HEK293 (cell line): Measurements from ENCODE around the gene FAM117B.

Experiments
- CTCF ChIA-PET: fragments of 350-600 bp; formaldehyde crosslinking; extraction: SDS; loops from one replicate; lab custom pipeline; 2021; ENCODE audit warnings: antibody characterized with exemption; lab: Yijun Ruan, JAX
- POLR2A ChIA-PET: fragments of 300-600 bp; formaldehyde crosslinking; extraction: SDS; loops from one replicate; lab custom pipeline; 2020; ENCODE audit warnings: antibody characterized with exemption, inconsistent platforms; lab: Yijun Ruan, JAX
- H3K27ac ChIP-seq: fragments of 200-500 bp; sonication (Bioruptor generic); 2 replicates; pipeline ENCODE4 v1.5.1; 2014; ENCODE audit warnings: low read depth, low read length, control low read depth, inconsistent platforms; ENCODE audit errors: extremely low read depth
- H3K36me3 ChIP-seq, 2 experiments: fragments of 200-500 bp in 1 of 2; sonication (Bioruptor generic) in 1 of 2; 1 replicate in 1 of 2; 2 replicates in 1 of 2; pipeline ENCODE4 v1.5.1; 2014 to 2017; ENCODE audit warnings: inconsistent platforms in 2 of 2, low read length in 2 of 2; ENCODE audit not compliant: control insufficient read depth in 2 of 2, insufficient read depth in 1 of 2
- H3K4me1 ChIP-seq: fragments of 200-500 bp; sonication (Bioruptor generic); 2 replicates; pipeline ENCODE4 v1.5.1; 2014; ENCODE audit warnings: mild to moderate bottlenecking, low read length, inconsistent platforms; ENCODE audit not compliant: control insufficient read depth, insufficient read depth
- H3K4me3 ChIP-seq: 2 replicates; pipeline ENCODE4 v1.5.1; 2011; ENCODE audit warnings: low read depth, mild to moderate bottlenecking, control low read depth, low read length, moderate library complexity
- H3K9me3 ChIP-seq: fragments of 200-500 bp; sonication (Bioruptor generic); 2 replicates; pipeline ENCODE4 v1.5.1; 2014; ENCODE audit warnings: low read depth, low read length, inconsistent platforms; ENCODE audit not compliant: control insufficient read depth, insufficient read depth
- HOXA7 ChIP-seq: sonication (generic); formaldehyde crosslinking; IDR thresholded peaks from 2 replicates; pipeline ENCODE4 v1.8.1; 2022; ENCODE audit warnings: missing genetic modification reagents, borderline replicate concordance
- HOXD13 ChIP-seq: sonication (generic); formaldehyde crosslinking; IDR thresholded peaks from 2 replicates; pipeline ENCODE4 v1.8.0; 2022; ENCODE audit warnings: missing genetic modification reagents, borderline replicate concordance
- SETDB1 ChIP-seq: IDR thresholded peaks from one replicate; pipeline ENCODE4 v1.6.1; 2017; ENCODE audit warnings: mild to moderate bottlenecking, low read length, moderate library complexity, mixed read lengths; ENCODE audit not compliant: insufficient read length
- SP3 ChIP-seq: fragments of 450-650 bp; formaldehyde crosslinking; IDR thresholded peaks from 2 replicates; pipeline ENCODE4 v1.5.1; 2016; ENCODE audit warnings: missing biosample characterization, missing genetic modification characterization
- YY2 ChIP-seq: fragments of 450-650 bp; formaldehyde crosslinking; IDR thresholded peaks from 2 replicates; pipeline ENCODE4 v1.5.1; 2016; ENCODE audit warnings: missing biosample characterization, missing genetic modification characterization
- ZBTB20 ChIP-seq: fragments of 450-650 bp; formaldehyde crosslinking; IDR thresholded peaks from 2 replicates; pipeline ENCODE4 v1.5.1; 2016; ENCODE audit warnings: missing biosample characterization, missing genetic modification characterization
- ZFP69B ChIP-seq: fragments of 450-650 bp; formaldehyde crosslinking; IDR thresholded peaks from 2 replicates; pipeline ENCODE4 v1.5.1; 2016; ENCODE audit warnings: missing biosample characterization, missing genetic modification characterization
- ZNF114 ChIP-seq: fragments of 450-650 bp; formaldehyde crosslinking; IDR thresholded peaks from 2 replicates; pipeline ENCODE4 v1.5.0; 2017; ENCODE audit warnings: missing biosample characterization, missing genetic modification characterization
- ZNF132 ChIP-seq: fragments of 450-650 bp; formaldehyde crosslinking; IDR thresholded peaks from 2 replicates; pipeline ENCODE4 v1.5.1; 2017; ENCODE audit warnings: missing biosample characterization, missing genetic modification characterization, borderline replicate concordance
- ZNF169 ChIP-seq: fragments of 450-650 bp; formaldehyde crosslinking; IDR thresholded peaks from 2 replicates; pipeline ENCODE4 v1.5.1; 2016; ENCODE audit warnings: missing biosample characterization, missing genetic modification characterization
- ZNF266 ChIP-seq: fragments of 450-650 bp; formaldehyde crosslinking; IDR thresholded peaks from 2 replicates; pipeline ENCODE4 v1.5.1; 2016; ENCODE audit warnings: missing biosample characterization, missing genetic modification characterization, low read depth
- ZNF302 ChIP-seq: fragments of 450-650 bp; formaldehyde crosslinking; IDR thresholded peaks from 2 replicates; pipeline ENCODE4 v1.5.1; 2016; ENCODE audit warnings: missing biosample characterization, missing genetic modification characterization, low read depth
- ZNF391 ChIP-seq: fragments of 450-650 bp; formaldehyde crosslinking; IDR thresholded peaks from 2 replicates; pipeline ENCODE4 v1.5.1; 2016; ENCODE audit warnings: low read depth, missing biosample characterization, missing genetic modification characterization, borderline replicate concordance
- ZNF394 ChIP-seq: fragments of 450-650 bp; formaldehyde crosslinking; IDR thresholded peaks from 2 replicates; pipeline ENCODE4 v1.5.1; 2016; ENCODE audit warnings: missing biosample characterization, missing genetic modification characterization, mild to moderate bottlenecking, moderate library complexity, borderline replicate concordance
- ZNF473 ChIP-seq: fragments of 450-650 bp; formaldehyde crosslinking; IDR thresholded peaks from 2 replicates; pipeline ENCODE4 v1.5.1; 2017; ENCODE audit warnings: missing biosample characterization, missing genetic modification characterization
- ZNF521 ChIP-seq: fragments of 450-650 bp; formaldehyde crosslinking; IDR thresholded peaks from 2 replicates; pipeline ENCODE4 v1.5.1; 2017; ENCODE audit warnings: missing biosample characterization, mild to moderate bottlenecking, missing genetic modification characterization
- ZNF549 ChIP-seq: fragments of 450-650 bp; IDR thresholded peaks from 2 replicates; pipeline ENCODE4 v1.5.1; 2018; ENCODE audit warnings: missing biosample characterization, missing genetic modification characterization, mild to moderate bottlenecking, inconsistent platforms, moderate library complexity
- ZNF558 ChIP-seq: fragments of 450-650 bp; formaldehyde crosslinking; IDR thresholded peaks from 2 replicates; pipeline ENCODE4 v1.5.1; 2016; ENCODE audit warnings: missing biosample characterization, missing genetic modification characterization
- ZNF621 ChIP-seq: fragments of 450-650 bp; formaldehyde crosslinking; IDR thresholded peaks from 2 replicates; pipeline ENCODE4 v1.5.1; 2017; ENCODE audit warnings: missing biosample characterization, missing genetic modification characterization
- ZNF654 ChIP-seq: fragments of 450-650 bp; formaldehyde crosslinking; IDR thresholded peaks from 2 replicates; pipeline ENCODE4 v1.5.1; 2016; ENCODE audit warnings: low read depth, missing biosample characterization, missing genetic modification characterization
- ZNF660 ChIP-seq: fragments of 450-650 bp; IDR thresholded peaks from 2 replicates; pipeline ENCODE4 v1.5.1; 2018; ENCODE audit warnings: missing biosample characterization, mild to moderate bottlenecking, missing genetic modification characterization
- ZNF701 ChIP-seq: fragments of 450-650 bp; formaldehyde crosslinking; IDR thresholded peaks from 2 replicates; pipeline ENCODE4 v1.5.1; 2016; ENCODE audit warnings: missing biosample characterization, missing genetic modification characterization
- ZNF707 ChIP-seq: fragments of 450-650 bp; formaldehyde crosslinking; IDR thresholded peaks from 2 replicates; pipeline ENCODE4 v1.5.1; 2016; ENCODE audit warnings: missing biosample characterization, missing genetic modification characterization
- ZSCAN23 ChIP-seq: fragments of 450-650 bp; formaldehyde crosslinking; IDR thresholded peaks from 2 replicates; pipeline ENCODE4 v1.5.1; 2016; ENCODE audit warnings: missing biosample characterization, missing genetic modification characterization
- TF ChIP-seq, protein P1 (sequence below): fragments of 450-650 bp; formaldehyde crosslinking; IDR thresholded peaks from 2 replicates; pipeline ENCODE4 v1.5.1; 2016; ENCODE audit warnings: missing biosample characterization, missing genetic modification characterization
- TF ChIP-seq, protein P2 (sequence below): fragments of 450-650 bp; formaldehyde crosslinking; IDR thresholded peaks from 2 replicates; pipeline ENCODE4 v1.5.1; 2017; ENCODE audit warnings: missing biosample characterization, missing genetic modification characterization
- TF ChIP-seq, protein P3 (sequence below): sonication (generic); formaldehyde crosslinking; IDR thresholded peaks from 2 replicates; pipeline ENCODE4 v1.8.1; 2022; ENCODE audit warnings: mild to moderate bottlenecking, moderate library complexity, missing genetic modification reagents
- TF ChIP-seq, protein P4 (sequence below): fragments of 450-650 bp; formaldehyde crosslinking; IDR thresholded peaks from 2 replicates; pipeline ENCODE4 v1.5.1; 2017; ENCODE audit warnings: missing biosample characterization, missing genetic modification characterization
- TF ChIP-seq, protein P5 (sequence below): fragments of 450-650 bp; formaldehyde crosslinking; IDR thresholded peaks from 2 replicates; pipeline ENCODE4 v1.5.1; 2017; ENCODE audit warnings: missing biosample characterization, missing genetic modification characterization
- TF ChIP-seq, protein P6 (sequence below): fragments of 450-650 bp; formaldehyde crosslinking; IDR thresholded peaks from 2 replicates; pipeline ENCODE4 v1.5.1; 2016; ENCODE audit warnings: missing biosample characterization, missing genetic modification characterization, borderline replicate concordance

FAM117B gene

DNA sequence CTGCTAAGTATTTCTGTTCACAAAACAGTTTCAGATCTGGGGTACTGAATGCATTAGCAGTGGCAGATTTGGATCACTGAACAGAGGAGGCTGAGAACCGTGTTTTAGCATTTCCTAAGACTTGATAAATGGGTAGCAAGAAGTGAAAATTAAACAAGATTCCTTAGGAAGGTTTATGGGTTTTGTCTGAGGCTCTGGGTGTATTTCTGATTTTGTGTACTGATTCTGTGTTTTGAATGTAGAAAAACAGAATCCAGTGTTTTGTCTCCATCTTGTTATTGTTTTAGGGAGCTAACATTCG lies 1.4 kb downstream of the FAM117B start:
- Histone ChIP-seq H3K9me3 (no peaks in the 10 kb centered on the region), H3K4me1 (peaks cover 18% of the 10 kb centered on the region), H3K4me3 (peak overlapping the region; percentile 95), H3K36me3 (no peaks in the 10 kb centered on the region), H3K27ac (peak overlapping the region; percentile 76)
- CTCF ChIA-PET, result interaction anchor here (0.8 to 1.2 kb wide), 3 partner anchors 8 to 1082 kb away, joined by 3 read pairs; no protein-coding TSS in a partner anchor
- POLR2A ChIA-PET, result interaction anchor here (1.6 to 2.3 kb wide), 2 partner anchors 236 to 855 kb away, joined by 4 to 7 read pairs; partner anchors contain the start of genes ALS2 and ICA1L
- no peak for TF ChIP-seq YY2 (tag by site-specific recombination)
- TF ChIP-seq ZNF394 (tag by site-specific recombination), result no peak
- TF ChIP-seq HOXD13 (CRISPR knock-in tag), result no peak
- no peak for TF ChIP-seq ZNF621 (tag by site-specific recombination)
- TF ChIP-seq ZNF114, result no peak
- TF ChIP-seq ZNF266 (tag by site-specific recombination), result no peak
- no peak for TF ChIP-seq HOXA7 (CRISPR knock-in tag)
- no peak for TF ChIP-seq SP3 (tag by site-specific recombination)
- TF ChIP-seq ZFP69B, result no peak
- TF ChIP-seq SETDB1, result no peak
- no peak for TF ChIP-seq ZNF549 (tag by site-specific recombination)
- TF ChIP-seq, protein P1, sequence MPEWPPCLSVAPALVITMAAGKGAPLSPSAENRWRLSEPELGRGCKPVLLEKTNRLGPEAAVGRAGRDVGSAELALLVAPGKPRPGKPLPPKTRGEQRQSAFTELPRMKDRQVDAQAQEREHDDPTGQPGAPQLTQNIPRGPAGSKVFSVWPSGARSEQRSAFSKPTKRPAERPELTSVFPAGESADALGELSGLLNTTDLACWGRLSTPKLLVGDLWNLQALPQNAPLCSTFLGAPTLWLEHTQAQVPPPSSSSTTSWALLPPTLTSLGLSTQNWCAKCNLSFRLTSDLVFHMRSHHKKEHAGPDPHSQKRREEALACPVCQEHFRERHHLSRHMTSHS (tag by site-specific recombination), result no peak
- TF ChIP-seq, protein P2, sequence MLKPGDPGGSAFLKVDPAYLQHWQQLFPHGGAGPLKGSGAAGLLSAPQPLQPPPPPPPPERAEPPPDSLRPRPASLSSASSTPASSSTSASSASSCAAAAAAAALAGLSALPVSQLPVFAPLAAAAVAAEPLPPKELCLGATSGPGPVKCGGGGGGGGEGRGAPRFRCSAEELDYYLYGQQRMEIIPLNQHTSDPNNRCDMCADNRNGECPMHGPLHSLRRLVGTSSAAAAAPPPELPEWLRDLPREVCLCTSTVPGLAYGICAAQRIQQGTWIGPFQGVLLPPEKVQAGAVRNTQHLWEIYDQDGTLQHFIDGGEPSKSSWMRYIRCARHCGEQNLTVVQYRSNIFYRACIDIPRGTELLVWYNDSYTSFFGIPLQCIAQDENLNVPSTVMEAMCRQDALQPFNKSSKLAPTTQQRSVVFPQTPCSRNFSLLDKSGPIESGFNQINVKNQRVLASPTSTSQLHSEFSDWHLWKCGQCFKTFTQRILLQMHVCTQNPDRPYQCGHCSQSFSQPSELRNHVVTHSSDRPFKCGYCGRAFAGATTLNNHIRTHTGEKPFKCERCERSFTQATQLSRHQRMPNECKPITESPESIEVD (tag by site-specific recombination), result 0 out of 2 replicates have a peak, but pooled peaks have one; percentile 26
- peak; percentile 12; the same call in 1 of the 2 replicates for TF ChIP-seq ZNF660 (tag by site-specific recombination)
- TF ChIP-seq ZNF473 (tag by site-specific recombination), result no peak
- TF ChIP-seq, protein P3, sequence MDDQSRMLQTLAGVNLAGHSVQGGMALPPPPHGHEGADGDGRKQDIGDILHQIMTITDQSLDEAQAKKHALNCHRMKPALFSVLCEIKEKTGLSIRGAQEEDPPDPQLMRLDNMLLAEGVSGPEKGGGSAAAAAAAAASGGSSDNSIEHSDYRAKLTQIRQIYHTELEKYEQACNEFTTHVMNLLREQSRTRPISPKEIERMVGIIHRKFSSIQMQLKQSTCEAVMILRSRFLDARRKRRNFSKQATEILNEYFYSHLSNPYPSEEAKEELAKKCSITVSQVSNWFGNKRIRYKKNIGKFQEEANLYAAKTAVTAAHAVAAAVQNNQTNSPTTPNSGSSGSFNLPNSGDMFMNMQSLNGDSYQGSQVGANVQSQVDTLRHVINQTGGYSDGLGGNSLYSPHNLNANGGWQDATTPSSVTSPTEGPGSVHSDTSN (CRISPR knock-in tag), result no peak
- TF ChIP-seq, protein P4, sequence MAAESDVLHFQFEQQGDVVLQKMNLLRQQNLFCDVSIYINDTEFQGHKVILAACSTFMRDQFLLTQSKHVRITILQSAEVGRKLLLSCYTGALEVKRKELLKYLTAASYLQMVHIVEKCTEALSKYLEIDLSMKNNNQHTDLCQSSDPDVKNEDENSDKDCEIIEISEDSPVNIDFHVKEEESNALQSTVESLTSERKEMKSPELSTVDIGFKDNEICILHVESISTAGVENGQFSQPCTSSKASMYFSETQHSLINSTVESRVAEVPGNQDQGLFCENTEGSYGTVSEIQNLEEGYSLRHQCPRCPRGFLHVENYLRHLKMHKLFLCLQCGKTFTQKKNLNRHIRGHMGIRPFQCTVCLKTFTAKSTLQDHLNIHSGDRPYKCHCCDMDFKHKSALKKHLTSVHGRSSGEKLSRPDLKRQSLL (tag by site-specific recombination), result no peak
- TF ChIP-seq ZNF521, result no peak
- no peak for TF ChIP-seq ZNF558 (tag by site-specific recombination)
- TF ChIP-seq ZNF701 (tag by site-specific recombination), result no peak
- TF ChIP-seq ZNF302, result no peak
- no peak for TF ChIP-seq ZNF391
- no peak for TF ChIP-seq ZNF132
- TF ChIP-seq ZSCAN23 (tag by site-specific recombination), result no peak
- TF ChIP-seq ZBTB20, result no peak
- TF ChIP-seq, protein P5, sequence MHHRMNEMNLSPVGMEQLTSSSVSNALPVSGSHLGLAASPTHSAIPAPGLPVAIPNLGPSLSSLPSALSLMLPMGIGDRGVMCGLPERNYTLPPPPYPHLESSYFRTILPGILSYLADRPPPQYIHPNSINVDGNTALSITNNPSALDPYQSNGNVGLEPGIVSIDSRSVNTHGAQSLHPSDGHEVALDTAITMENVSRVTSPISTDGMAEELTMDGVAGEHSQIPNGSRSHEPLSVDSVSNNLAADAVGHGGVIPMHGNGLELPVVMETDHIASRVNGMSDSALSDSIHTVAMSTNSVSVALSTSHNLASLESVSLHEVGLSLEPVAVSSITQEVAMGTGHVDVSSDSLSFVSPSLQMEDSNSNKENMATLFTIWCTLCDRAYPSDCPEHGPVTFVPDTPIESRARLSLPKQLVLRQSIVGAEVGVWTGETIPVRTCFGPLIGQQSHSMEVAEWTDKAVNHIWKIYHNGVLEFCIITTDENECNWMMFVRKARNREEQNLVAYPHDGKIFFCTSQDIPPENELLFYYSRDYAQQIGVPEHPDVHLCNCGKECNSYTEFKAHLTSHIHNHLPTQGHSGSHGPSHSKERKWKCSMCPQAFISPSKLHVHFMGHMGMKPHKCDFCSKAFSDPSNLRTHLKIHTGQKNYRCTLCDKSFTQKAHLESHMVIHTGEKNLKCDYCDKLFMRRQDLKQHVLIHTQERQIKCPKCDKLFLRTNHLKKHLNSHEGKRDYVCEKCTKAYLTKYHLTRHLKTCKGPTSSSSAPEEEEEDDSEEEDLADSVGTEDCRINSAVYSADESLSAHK (tag by site-specific recombination), result no peak
- no peak for TF ChIP-seq ZNF169 (tag by site-specific recombination)
- TF ChIP-seq, protein P6, sequence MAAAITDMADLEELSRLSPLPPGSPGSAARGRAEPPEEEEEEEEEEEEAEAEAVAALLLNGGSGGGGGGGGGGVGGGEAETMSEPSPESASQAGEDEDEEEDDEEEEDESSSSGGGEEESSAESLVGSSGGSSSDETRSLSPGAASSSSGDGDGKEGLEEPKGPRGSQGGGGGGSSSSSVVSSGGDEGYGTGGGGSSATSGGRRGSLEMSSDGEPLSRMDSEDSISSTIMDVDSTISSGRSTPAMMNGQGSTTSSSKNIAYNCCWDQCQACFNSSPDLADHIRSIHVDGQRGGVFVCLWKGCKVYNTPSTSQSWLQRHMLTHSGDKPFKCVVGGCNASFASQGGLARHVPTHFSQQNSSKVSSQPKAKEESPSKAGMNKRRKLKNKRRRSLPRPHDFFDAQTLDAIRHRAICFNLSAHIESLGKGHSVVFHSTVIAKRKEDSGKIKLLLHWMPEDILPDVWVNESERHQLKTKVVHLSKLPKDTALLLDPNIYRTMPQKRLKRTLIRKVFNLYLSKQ (tag by site-specific recombination), result no peak
- no peak for TF ChIP-seq ZNF654 (tag by site-specific recombination)
- no peak for TF ChIP-seq ZNF707 (tag by site-specific recombination)
